Gastrocnemius medialis (tissue), 4 donors: ENCODE results near the gene UGT1A8. TPM values are rescaled to one million over a fixed set of nuclear protein-coding genes. Genes with fewer than 3 reads are reported as not detected.

Experiments
- ATAC-seq, 2 donors: fragments of 150-250 bp; one replicate each; pipeline ENCODE4 v1.9.1; 2016
- DNase-seq, 2 donors: peaks; one replicate each; pipeline ENCODE4 v3.0.0-alpha.2; 2019
- H3K27ac ChIP-seq, 4 donors: fragments of 200-600 bp; sonication (generic); 1 replicate in 1 of 4; 2 replicates in 3 of 4; pipeline ENCODE4 v1.5.1; 2016 to 2018; ENCODE audit warnings: mild to moderate bottlenecking in 2 of 4, moderate library complexity in 1 of 4
- H3K27me3 ChIP-seq, 3 donors: fragments of 200-600 bp; sonication (generic) in 2 of 3; 1 replicate in 1 of 3; 2 replicates in 2 of 3; pipeline versions ENCODE4 v1.5.1 to v1.6.0; 2016 to 2019; ENCODE audit warnings: mild to moderate bottlenecking in 1 of 3, moderate library complexity in 1 of 3
- H3K36me3 ChIP-seq, 2 donors: fragments of 200-600 bp; sonication (generic) in 1 of 2; one replicate each; pipeline ENCODE4 v1.5.1; 2017 to 2018
- H3K4me1 ChIP-seq, 2 donors: fragments of 200-600 bp; sonication (generic) in 1 of 2; one replicate each; pipeline ENCODE4 v1.5.1; 2016 to 2017; ENCODE audit warnings: mild to moderate bottlenecking in 2 of 2
- H3K4me3 ChIP-seq, 4 donors: fragments of 200-600 bp; sonication (generic) in 3 of 4; 1 replicate in 1 of 4; 2 replicates in 3 of 4; pipeline ENCODE4 v1.5.1; 2016 to 2019; ENCODE audit warnings: mild to moderate bottlenecking in 2 of 4
- H3K9me3 ChIP-seq, 3 donors: fragments of 200-600 bp; sonication (generic) in 2 of 3; 1 replicate in 1 of 3; 2 replicates in 2 of 3; pipeline ENCODE4 v1.5.1; 2016 to 2019
- POLR2A ChIP-seq, 2 donors: fragments of 450-650 bp; IDR thresholded peaks; one replicate each; pipeline ENCODE4 v1.6.1; 2017; ENCODE audit warnings: antibody characterized with exemption in 2 of 2, mild to moderate bottlenecking in 2 of 2, moderate library complexity in 2 of 2
- in situ Hi-C, 4 donors: fragments of 200-750 bp; cut with MboI; loops; one replicate each; pipeline versions ENCODE4 v1.15.0 to v1.8.0; 2017; ENCODE audit warnings: low sequenced_read_pairs in 4 of 4
- intact Hi-C: fragments of 100-400 bp; cut with DNase I; formaldehyde crosslinking; loops from one replicate; pipeline ENCODE4 v1.15.1; 2023; ENCODE audit warnings: low total_unique reads
- total RNA-seq, 4 donors: library from RNA; depleted of rRNA; stranded (reverse); fragments of >200 nt; gene quantifications; one replicate each; pipeline versions ENCODE4 v1.1.0 to v1.2.3, GENCODE V29; 2016
- TF ChIP-seq, protein P1 (sequence below), 5 experiments: fragments of 450-650 bp in 3 of 5; fragments of 200-600 bp in 2 of 5; sonication (generic) in 2 of 5; IDR thresholded peaks in 4 of 5; conservative IDR thresholded peaks in 1 of 5; 1 replicate in 4 of 5; 2 replicates in 1 of 5; pipeline ENCODE4 v1.5.1; 2016 to 2019; ENCODE audit warnings: antibody characterized with exemption in 5 of 5, mild to moderate bottlenecking in 3 of 5, moderate library complexity in 3 of 5

The UGT1A8 gene
- total RNA-seq, 4 donors from 2014 or later: not detected

DNA sequence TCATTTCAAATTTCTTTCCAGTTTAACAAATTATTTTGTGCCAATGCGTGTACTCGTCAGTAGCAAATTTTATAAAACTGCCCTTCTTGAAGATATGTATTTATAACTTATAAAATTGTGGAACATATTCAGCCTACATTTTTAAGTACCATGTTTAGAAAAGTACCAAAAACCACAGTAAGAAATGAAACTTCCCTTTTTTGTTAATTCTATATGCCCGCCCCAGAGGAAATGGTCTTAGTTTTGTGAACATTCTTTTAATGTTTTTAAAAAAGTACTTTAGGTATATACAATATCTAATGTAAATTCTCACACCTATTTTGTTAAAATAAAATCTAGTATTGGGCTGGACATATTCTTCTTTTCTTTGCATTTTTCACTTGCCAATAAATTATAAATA, 55.5 kb downstream of the UGT1A8 start:
- H3K4me3 ChIP-seq: no peak overlapping the region
- in situ Hi-C loops: no loop called here
- H3K36me3 ChIP-seq: no peaks in the 10 kb centered on the region
- no peaks in the 10 kb centered on the region for H3K4me1 ChIP-seq
- no peak for TF ChIP-seq POLR2A (IDR thresholded peaks at IDR 0.05)
- TF ChIP-seq, protein P1, sequence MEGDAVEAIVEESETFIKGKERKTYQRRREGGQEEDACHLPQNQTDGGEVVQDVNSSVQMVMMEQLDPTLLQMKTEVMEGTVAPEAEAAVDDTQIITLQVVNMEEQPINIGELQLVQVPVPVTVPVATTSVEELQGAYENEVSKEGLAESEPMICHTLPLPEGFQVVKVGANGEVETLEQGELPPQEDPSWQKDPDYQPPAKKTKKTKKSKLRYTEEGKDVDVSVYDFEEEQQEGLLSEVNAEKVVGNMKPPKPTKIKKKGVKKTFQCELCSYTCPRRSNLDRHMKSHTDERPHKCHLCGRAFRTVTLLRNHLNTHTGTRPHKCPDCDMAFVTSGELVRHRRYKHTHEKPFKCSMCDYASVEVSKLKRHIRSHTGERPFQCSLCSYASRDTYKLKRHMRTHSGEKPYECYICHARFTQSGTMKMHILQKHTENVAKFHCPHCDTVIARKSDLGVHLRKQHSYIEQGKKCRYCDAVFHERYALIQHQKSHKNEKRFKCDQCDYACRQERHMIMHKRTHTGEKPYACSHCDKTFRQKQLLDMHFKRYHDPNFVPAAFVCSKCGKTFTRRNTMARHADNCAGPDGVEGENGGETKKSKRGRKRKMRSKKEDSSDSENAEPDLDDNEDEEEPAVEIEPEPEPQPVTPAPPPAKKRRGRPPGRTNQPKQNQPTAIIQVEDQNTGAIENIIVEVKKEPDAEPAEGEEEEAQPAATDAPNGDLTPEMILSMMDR (IDR thresholded peaks at IDR 0.05 in 4 of 5, conservative IDR thresholded peaks at IDR 0.05 in 1 of 5): no peak
- ATAC-seq (no peak), DNase-seq (no peak)
- no peak overlapping the region for H3K27ac ChIP-seq
- H3K27me3 ChIP-seq: no peaks in the 10 kb centered on the region
- intact Hi-C loops: no loop called here
- H3K9me3 ChIP-seq: no peaks in the 10 kb centered on the region

DNA sequence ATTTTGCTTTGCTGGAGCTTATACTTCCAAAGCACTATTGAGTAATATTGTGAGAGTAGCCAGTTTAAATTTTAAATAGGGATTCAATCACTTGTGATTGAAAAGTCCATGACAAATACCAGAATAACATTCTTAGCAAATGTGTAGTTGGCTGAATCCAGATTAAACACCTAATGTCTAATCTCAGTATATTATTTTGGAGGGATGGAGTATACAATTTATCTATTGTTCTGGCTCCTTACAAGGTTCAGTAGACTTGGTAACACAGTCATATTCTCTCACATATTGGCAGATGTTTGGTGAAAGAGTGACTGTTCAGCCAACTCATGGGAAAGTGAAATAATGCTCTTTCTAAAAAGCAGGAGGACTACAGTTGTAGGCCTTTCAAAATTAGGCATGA, 56.5 kb downstream of the UGT1A8 start:
- TF ChIP-seq POLR2A (IDR thresholded peaks at IDR 0.05): no peak
- TF ChIP-seq, protein P1 (IDR thresholded peaks at IDR 0.05 in 4 of 5, conservative IDR thresholded peaks at IDR 0.05 in 1 of 5): no peak
- H3K36me3 ChIP-seq: no peaks in the 10 kb centered on the region
- H3K4me1 ChIP-seq: no peaks in the 10 kb centered on the region
- H3K27me3 ChIP-seq: no peaks in the 10 kb centered on the region
- no peaks in the 10 kb centered on the region for H3K9me3 ChIP-seq
- H3K27ac ChIP-seq: no peak overlapping the region
- intact Hi-C loops: no loop called here
- DNase-seq (no peak), ATAC-seq (no peak)
- in situ Hi-C loops: no loop called here
- H3K4me3 ChIP-seq: no peak overlapping the region

DNA sequence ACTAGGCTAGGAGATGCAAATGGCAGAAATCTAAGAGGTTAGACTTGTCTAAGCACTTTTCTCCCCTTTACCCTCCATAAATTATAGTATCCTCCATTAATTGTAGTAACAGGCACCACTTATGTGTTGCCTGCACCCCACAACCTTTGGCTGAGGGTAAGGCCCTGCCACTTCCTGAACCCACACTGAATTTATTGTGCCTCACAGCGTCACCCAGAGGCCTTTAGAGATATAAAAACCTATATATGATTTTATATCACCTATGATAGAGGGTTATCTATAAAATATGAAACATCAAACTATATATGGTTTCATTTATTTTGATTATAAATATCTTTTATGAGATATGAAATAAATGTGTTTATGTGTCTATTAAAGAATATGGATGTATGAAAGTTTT, 56.9 kb downstream of the UGT1A8 start:
- Histone ChIP-seq H3K36me3 (no peaks in the 10 kb centered on the region), H3K4me3 (no peak overlapping the region), H3K27me3 (no peaks in the 10 kb centered on the region), H3K27ac (no peak overlapping the region), H3K4me1 (no peaks in the 10 kb centered on the region), H3K9me3 (no peaks in the 10 kb centered on the region)
- TF ChIP-seq POLR2A (IDR thresholded peaks at IDR 0.05): no peak
- TF ChIP-seq, protein P1 (IDR thresholded peaks at IDR 0.05 in 4 of 5, conservative IDR thresholded peaks at IDR 0.05 in 1 of 5): no peak
- DNase-seq (no peak), ATAC-seq (no peak)
- intact Hi-C loops: no loop called here
- in situ Hi-C loops: no loop called here

DNA sequence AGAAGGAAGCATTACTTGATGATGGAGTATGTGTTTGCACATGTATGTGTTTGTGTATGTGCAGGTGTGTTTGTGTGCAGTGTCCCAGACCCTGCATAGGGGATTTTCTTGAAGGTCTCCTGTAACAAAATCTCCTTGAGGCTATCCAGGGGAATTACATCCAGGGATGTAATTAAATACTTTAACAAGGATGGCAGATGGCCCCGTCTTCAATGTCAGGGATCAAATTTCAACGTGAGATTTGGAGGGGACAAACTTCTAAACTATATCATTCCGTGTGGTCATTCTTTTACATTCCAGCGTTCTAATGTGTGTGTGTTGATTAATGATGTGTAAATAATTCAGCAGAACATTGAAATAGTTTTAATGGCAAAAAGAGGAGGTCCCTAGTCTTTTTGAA, 57.6 kb downstream of the UGT1A8 start:
- intact Hi-C loops (no loop called here), in situ Hi-C loops (no loop called here)
- no peak overlapping the region for H3K27ac ChIP-seq
- DNase-seq: no peak
- H3K9me3 ChIP-seq: no peaks in the 10 kb centered on the region
- no peaks in the 10 kb centered on the region for H3K36me3 ChIP-seq
- H3K4me1 ChIP-seq: no peaks in the 10 kb centered on the region
- TF ChIP-seq, protein P1 (IDR thresholded peaks at IDR 0.05 in 4 of 5, conservative IDR thresholded peaks at IDR 0.05 in 1 of 5): no peak
- no peak for TF ChIP-seq POLR2A (IDR thresholded peaks at IDR 0.05)
- H3K27me3 ChIP-seq: no peaks in the 10 kb centered on the region
- no peak for ATAC-seq
- no peak overlapping the region for H3K4me3 ChIP-seq

DNA sequence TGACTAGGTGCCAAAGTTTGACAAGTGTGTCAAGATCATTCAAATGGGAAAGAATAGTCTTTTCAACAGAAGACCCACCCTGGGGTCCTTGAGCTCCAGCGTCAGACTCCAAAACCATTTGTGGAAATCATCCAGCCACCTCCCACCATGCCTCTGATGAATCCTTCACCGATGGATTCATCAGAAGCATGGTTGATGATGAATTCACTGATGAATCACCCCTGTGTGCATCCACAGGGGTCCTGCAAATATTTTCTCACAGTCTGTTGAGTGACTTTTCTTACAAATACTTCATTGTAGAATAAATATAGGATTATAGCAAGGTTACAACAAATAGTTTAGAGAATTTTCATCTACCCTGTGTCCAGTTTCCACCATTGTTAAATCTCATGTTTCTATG, 58.6 kb downstream of the UGT1A8 start:
- ATAC-seq (no peak), DNase-seq (no peak)
- Histone ChIP-seq H3K4me1 (no peaks in the 10 kb centered on the region), H3K4me3 (no peak overlapping the region), H3K9me3 (no peaks in the 10 kb centered on the region), H3K36me3 (no peaks in the 10 kb centered on the region), H3K27me3 (no peaks in the 10 kb centered on the region), H3K27ac (no peak overlapping the region)
- intact Hi-C loops: no loop called here
- TF ChIP-seq POLR2A (IDR thresholded peaks at IDR 0.05): no peak
- TF ChIP-seq, protein P1 (IDR thresholded peaks at IDR 0.05 in 4 of 5, conservative IDR thresholded peaks at IDR 0.05 in 1 of 5): no peak
- in situ Hi-C loops: no loop called here
